HUES64 (cell line): ENCODE results near the gene HSCB.
"Not testable (repeated sequence)": the region's sequence is repeated elsewhere in the genome, so short reads cannot be mapped to it uniquely, and the experiment has no call there.

ENCODE experiments used
- H3K27ac ChIP-seq: 2 replicates; pipeline ENCODE4 v1.7.0; 2013; ENCODE audit warnings: low read depth, low read length, inconsistent platforms
- H3K27me3 ChIP-seq: 2 replicates; pipeline ENCODE4 v1.6.1; 2013; ENCODE audit warnings: mild to moderate bottlenecking, low read length; ENCODE audit not compliant: insufficient read depth
- H3K36me3 ChIP-seq: 2 replicates; pipeline ENCODE4 v1.6.1; 2013; ENCODE audit warnings: mild to moderate bottlenecking, low read length; ENCODE audit not compliant: insufficient read depth
- H3K4me1 ChIP-seq: 2 replicates; pipeline ENCODE4 v1.6.1; 2013; ENCODE audit warnings: mild to moderate bottlenecking, low read length, moderate library complexity; ENCODE audit not compliant: insufficient read depth
- H3K4me3 ChIP-seq: 2 replicates; pipeline ENCODE4 v1.5.1; 2013; ENCODE audit warnings: mild to moderate bottlenecking, low read length, moderate library complexity
- H3K9ac ChIP-seq: 2 replicates; pipeline ENCODE4 v1.6.1; 2013; ENCODE audit warnings: mild to moderate bottlenecking, low read depth, low read length
- H3K9me3 ChIP-seq: 2 replicates; pipeline ENCODE4 v1.6.1; 2013; ENCODE audit warnings: low read depth, low read length; ENCODE audit not compliant: insufficient read depth
- WGBS: fragments of 150-250, 120-280 bp; methylation state at CpG from one replicate; pipeline ENCODE4 v1.1.7; 2013; ENCODE audit warnings: missing lambda C conversion rate; 5-methylcytosine and 5-hydroxymethylcytosine counted together

HSCB gene

DNA sequence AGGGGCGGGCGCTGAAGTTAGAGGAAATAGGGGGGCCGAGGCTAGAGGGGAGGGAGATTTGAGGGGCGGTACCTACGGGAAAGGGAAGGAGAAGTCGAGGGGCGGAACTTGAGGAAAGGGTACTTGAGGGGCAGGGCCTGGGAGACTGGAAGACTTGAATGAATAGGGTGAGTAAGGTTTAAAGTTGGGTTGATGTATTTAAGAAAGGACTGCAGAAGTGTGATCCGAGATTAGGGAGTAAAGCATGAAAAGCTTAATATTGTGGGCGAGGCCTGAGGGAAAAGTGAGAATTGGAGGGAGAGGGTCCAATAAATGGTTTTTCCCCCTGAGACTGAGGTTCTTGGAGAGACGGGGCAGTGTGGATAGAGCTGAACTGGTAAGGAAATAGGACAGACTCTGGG lies 723 bp downstream of the HSCB start:
- 2% methylated on average over 10 of the region's 10 CpGs for WGBS

DNA sequence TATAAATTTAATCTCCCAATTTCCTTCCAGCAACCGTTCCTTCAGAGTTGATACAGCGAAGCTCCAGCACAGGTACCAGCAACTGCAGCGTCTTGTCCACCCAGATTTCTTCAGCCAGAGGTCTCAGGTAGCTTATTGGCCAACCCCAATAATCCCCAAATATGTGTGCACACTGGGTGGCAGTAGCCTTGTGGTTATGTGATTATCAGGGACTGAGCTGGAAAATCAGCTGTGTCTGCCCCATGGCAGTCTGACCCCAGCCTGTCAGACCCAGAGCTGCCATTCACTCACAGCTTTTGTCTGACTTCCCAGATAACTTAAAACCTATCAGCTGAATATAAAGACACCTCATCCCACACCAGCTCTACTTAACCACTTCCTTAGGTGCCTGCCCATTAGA lies 2.0 kb downstream of the HSCB start:
- Histone ChIP-seq H3K4me1 (peaks cover 5% of the 10 kb centered on the region; the same call in 1 of the 2 replicates), H3K9ac (no peak overlapping the region), H3K27me3 (no peaks in the 10 kb centered on the region), H3K4me3 (no peak overlapping the region), H3K27ac (no peak overlapping the region), H3K9me3 (no peaks in the 10 kb centered on the region), H3K36me3 (peaks cover 50% of the 10 kb centered on the region)
- WGBS, result 96% methylated on average over 3 of the region's 3 CpGs

More for the DNA sequence above, 723 bp downstream of the HSCB start:
- Histone ChIP-seq H3K36me3 (peaks cover 42% of the 10 kb centered on the region), H3K9me3 (no peaks in the 10 kb centered on the region), H3K9ac (peak overlapping the region; percentile 53), H3K4me1 (peaks cover 14% of the 10 kb centered on the region; the same call in 1 of the 2 replicates), H3K27me3 (no peaks in the 10 kb centered on the region), H3K27ac (peak overlapping the region; percentile 53; the same call in 1 of the 2 replicates), H3K4me3 (peak overlapping the region; percentile 80)

DNA sequence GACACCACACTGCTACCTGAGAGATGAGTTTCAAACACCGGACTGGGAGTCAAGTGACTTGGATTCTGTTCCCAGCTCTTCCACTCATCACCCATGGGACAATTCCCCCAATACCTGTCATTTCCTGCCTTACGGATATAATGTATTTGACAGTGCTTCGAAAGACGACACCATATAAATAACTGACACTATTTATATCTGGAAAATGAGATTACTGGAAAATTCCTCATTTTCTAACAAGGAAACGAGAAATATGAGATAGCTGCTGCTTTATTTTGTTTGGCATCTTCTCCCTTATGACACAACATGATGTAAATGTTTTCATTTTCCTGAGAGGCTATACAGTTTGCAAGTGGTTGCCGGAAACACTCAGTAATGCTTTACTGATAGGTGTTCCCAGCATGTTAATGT lies 8.6 kb downstream of the HSCB start:
- no peak overlapping the region for H3K4me3 ChIP-seq

DNA sequence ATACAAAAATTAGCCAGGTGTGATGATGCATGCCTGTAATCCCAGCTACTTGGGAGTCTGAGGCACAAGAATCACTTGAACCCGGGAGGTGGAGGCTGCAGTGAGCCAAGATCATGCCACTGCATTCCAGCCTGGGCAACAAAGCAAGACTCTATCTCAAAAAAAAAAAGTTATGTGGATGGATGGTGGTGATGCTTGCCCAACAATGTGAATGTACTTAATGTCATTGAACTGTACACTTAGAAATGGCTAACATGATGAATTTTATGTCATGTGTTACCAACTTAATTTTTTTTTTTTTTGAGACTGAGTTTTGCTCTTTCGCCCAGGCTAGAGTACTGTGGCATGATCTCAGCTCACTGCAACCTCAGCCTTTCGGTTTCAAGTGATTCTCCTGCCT lies 12.7 kb downstream of the HSCB start:
- not testable (repeated sequence) for H3K27ac ChIP-seq, H3K27me3 ChIP-seq, H3K4me3 ChIP-seq, H3K9me3 ChIP-seq, H3K4me1 ChIP-seq, H3K9ac ChIP-seq
- 96% methylated on average over 3 of the region's 3 CpGs for WGBS
- H3K36me3 ChIP-seq, result peaks cover 37% of the 10 kb centered on the region

More for the DNA sequence above, 8.6 kb downstream of the HSCB start:
- Histone ChIP-seq H3K36me3 (peaks cover 66% of the 10 kb centered on the region), H3K27me3 (no peaks in the 10 kb centered on the region), H3K9me3 (no peaks in the 10 kb centered on the region), H3K27ac (no peak overlapping the region), H3K9ac (no peak overlapping the region), H3K4me1 (no peaks in the 10 kb centered on the region)
- 93% methylated on average over 3 of the region's 6 CpGs for WGBS

DNA sequence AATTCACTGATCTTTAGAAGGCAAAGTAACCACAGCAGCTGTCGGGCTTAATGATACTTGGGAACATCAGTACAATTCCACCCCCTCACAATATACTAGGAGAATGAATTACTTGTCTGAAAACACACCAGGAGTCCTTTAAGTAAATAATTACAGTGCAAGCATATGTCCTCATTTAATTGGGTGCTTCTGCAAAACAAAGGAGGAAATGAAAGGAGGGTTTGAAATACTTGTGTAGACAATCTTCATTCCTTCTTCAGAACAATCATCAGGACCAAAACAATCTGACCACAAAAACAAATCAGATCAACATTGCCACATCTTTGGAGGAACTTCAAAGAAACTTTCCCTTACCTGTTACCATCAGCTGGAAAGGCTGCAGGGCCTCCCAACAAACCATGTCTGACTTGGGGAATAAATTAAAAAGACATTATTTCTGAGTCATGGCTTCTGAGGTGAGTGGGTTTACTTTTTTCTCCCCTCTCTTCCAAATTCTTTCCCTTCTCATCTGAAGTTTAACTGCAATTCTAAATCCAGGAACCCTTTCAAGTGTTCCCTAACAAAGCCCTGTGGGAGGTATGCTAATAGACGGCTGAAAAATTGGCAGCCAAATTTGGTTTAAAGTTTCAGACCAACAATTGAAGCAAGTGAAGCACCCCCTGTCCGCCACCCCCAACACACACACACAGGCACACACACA lies 18.2 kb downstream of the HSCB start:
- H3K27me3 ChIP-seq, result no peaks in the 10 kb centered on the region
- H3K36me3 ChIP-seq, result peaks cover 8% of the 10 kb centered on the region
- H3K4me3 ChIP-seq, result peak overlapping the region; percentile 36
- peaks cover 18% of the 10 kb centered on the region for H3K4me1 ChIP-seq
- H3K9me3 ChIP-seq, result peaks cover 6% of the 10 kb centered on the region; the same call in 1 of the 2 replicates
- peak overlapping the region; percentile 78 for H3K9ac ChIP-seq
- H3K27ac ChIP-seq, result peak overlapping the region; percentile 99
- WGBS, result 11% methylated on average over 3 of the region's 3 CpGs

DNA sequence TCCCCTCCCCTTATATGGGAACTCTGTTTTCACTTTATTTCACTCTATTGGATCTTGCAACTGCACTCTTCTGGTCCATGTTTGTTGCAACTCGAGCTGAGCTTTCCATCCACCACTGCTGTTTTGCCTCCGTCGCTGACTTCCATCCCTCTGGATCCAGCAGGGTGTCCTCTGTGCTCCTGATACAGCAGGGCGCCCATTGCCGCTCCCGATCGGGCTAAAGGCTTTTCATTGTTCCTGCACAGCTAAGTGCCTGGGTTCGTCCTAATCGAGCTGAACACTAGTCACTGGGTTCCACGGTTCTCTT lies 19.6 kb downstream of the HSCB start:
- H3K4me3 ChIP-seq, result no peak overlapping the region
- no peak overlapping the region for H3K9ac ChIP-seq
- peaks cover 6% of the 10 kb centered on the region; the same call in 1 of the 2 replicates for H3K9me3 ChIP-seq
- peaks cover 18% of the 10 kb centered on the region for H3K4me1 ChIP-seq
- no peaks in the 10 kb centered on the region for H3K27me3 ChIP-seq
- H3K36me3 ChIP-seq, result peaks cover 8% of the 10 kb centered on the region
- peak overlapping the region; percentile 20; the same call in 1 of the 2 replicates for H3K27ac ChIP-seq
- WGBS, result 88% methylated on average over 10 of the region's 10 CpGs

DNA sequence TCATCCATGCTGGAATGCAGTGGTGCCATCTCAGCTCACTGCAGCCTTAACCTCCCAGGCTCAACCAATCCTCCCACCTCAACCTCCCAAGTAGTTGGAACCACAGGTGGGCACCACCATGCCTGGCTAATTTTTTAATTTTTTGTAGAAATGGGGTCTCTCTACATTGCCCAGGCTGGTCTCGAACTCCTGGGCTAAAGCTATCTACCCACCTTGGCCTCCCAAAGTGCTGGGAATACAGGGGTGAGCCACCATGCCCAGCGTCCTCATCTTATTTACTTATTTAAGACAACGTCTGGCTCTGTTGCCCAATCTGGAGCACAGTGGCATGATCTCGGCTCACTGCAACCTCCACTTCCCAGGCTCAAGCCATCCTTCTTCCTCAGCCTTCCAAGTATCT lies 20.2 kb downstream of the HSCB start:
- H3K36me3 ChIP-seq, H3K4me3 ChIP-seq, H3K9ac ChIP-seq, H3K9me3 ChIP-seq, H3K27ac ChIP-seq, H3K27me3 ChIP-seq: not testable (repeated sequence)
- peaks cover 18% of the 10 kb centered on the region for H3K4me1 ChIP-seq
- WGBS, result 95% methylated on average over 4 of the region's 4 CpGs

DNA sequence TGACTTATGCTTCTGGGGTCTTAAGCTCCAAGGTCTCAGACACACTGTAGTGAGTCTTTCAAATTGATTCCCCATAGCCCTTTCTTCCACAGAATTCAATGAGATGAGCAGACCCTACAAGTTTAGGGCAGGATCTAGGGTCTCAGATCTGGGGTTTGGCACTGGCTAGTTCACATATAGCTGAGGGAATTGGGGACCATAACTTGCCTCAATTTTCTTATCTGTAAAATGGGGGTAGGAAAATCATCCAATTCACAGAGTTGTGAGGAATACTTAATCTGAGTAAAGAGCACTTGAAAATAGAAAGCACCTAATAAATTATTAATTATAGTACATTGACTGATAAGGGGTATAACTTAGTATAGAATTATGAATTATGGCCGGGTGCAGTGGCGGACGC lies 24.8 kb downstream of the HSCB start:
- no peaks in the 10 kb centered on the region for H3K27me3 ChIP-seq
- no peak overlapping the region for H3K4me3 ChIP-seq
- no peaks in the 10 kb centered on the region for H3K4me1 ChIP-seq
- no peak overlapping the region for H3K27ac ChIP-seq
- WGBS, result 94% methylated on average over 3 of the region's 3 CpGs
- H3K36me3 ChIP-seq, result no peaks in the 10 kb centered on the region
- no peak overlapping the region for H3K9ac ChIP-seq
- no peaks in the 10 kb centered on the region for H3K9me3 ChIP-seq

DNA sequence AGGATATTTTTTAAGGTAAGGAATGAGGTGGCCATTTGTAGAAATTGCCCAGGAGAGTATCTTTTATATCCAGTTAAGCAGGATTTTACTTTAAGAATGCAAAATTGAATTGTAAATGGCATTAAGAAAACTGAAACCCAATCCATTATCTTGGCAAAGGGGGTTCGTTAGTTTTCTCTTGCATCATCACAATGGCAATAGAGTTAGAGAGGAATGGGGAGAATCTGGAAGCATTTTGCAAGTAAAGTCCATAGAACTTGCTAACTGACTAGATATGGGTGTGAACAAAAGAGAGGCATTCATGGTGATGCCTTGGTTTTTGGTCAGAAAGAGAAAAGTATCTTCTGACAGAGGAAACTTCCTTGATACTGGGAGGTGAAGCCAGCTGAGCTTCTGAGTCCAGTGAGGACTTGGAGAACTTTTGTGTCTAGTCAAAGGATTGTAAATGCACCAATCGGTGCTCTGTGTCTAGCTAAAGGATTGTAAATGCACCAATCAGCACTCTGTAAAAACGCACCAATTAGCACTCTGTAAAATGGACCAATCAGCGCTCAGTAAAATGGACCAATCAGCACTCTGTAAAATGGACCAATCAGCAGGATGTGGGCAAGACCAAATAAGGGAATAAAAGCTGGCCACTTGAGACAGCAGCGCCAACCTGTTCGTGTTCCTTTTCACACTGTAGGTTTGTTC lies 27.0 kb downstream of the HSCB start:
- WGBS, result 93% methylated on average over 6 of the region's 6 CpGs
- Histone ChIP-seq H3K4me1 (peaks cover 3% of the 10 kb centered on the region; the same call in 1 of the 2 replicates), H3K4me3 (no peak overlapping the region), H3K27ac (no peak overlapping the region), H3K9ac (no peak overlapping the region), H3K9me3 (no peaks in the 10 kb centered on the region), H3K36me3 (no peaks in the 10 kb centered on the region; the same call in 1 of the 2 replicates), H3K27me3 (no peaks in the 10 kb centered on the region)

DNA sequence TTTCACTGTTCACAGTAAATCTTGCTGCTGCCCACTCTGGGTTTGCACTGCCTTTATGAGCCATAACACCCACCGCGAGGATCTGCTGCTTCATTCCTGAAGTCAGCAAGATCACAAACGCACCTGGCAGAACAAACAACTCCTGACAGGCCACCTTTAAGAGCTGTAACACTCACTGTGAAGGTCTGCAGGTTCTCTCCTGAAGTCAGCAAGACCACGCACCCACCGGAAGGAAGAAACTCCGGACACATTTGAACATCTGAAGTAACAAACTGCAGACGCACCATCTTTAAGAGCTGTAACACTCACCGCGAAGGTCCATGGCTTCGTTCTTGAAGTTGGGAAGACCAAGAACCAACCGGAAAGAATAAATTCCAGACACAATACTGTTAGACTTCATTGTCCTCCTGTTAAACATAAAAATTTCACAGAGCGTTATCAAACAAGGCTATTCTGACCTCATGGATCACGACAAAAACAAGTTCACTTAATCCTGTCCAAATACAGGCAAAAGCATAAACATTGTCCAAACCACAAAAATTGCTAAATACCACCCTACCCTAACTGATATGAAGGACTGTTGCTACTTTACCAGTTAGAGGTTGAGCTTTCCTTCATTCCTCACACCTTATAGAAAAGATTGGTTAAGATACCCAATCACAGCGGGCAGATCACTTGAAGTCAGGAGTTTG lies 27.7 kb downstream of the HSCB start:
- Histone ChIP-seq H3K4me1 (peaks cover 3% of the 10 kb centered on the region; the same call in 1 of the 2 replicates), H3K27me3 (no peaks in the 10 kb centered on the region), H3K9me3 (no peaks in the 10 kb centered on the region), H3K4me3 (no peak overlapping the region), H3K27ac (no peak overlapping the region), H3K36me3 (peaks cover 2% of the 10 kb centered on the region), H3K9ac (no peak overlapping the region)
- WGBS, result 97% methylated on average over 14 of the region's 14 CpGs

DNA sequence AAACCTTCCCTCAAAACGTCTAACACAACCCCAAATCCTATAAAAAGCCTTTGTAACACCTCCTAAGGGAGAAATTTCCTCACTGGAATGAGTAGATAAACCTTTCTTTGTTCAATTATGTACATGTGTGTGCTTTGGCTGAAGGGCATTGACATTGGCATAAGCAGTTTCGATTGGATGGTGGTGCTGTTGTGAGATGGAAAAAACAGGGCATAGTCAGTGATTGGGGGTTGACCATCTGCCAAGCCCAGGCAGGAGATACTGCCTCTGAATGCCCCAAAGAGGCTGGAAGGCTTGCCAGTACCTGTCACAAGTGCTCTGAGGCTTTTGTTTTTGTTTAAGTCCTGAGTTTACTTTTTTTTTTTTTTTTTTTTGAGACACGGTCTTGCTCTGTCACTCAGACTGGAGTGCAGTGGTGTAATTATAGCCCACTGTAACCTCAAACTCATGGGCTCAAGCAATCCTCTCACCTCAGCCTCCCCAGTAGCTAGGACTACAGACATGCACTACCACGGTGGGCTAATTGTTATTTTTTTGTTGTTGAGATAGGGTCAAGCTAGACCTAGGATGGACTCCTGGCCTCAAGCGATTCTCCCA lies 29.5 kb downstream of the HSCB start:
- Histone ChIP-seq H3K9ac (no peak overlapping the region), H3K4me1 (peaks cover 3% of the 10 kb centered on the region; the same call in 1 of the 2 replicates), H3K27me3 (no peaks in the 10 kb centered on the region), H3K4me3 (no peak overlapping the region), H3K9me3 (no peaks in the 10 kb centered on the region), H3K27ac (no peak overlapping the region), H3K36me3 (peaks cover 20% of the 10 kb centered on the region)
- 93% methylated on average over 5 of the region's 5 CpGs for WGBS
